GM23338 (cell line): ENCODE results near the gene WNT9A.

Experiments used
- CTCF ChIP-seq, 2 experiments: fragments of 200-600 bp in 1 of 2; sonication (generic) in 1 of 2; conservative IDR thresholded peaks; 2 replicates each; pipeline versions ENCODE4 v1.5.1 to v1.6.1; 2016 to 2017; ENCODE audit warnings: antibody characterized with exemption in 2 of 2, low read depth in 2 of 2, mild to moderate bottlenecking in 2 of 2, moderate library complexity in 1 of 2
- EZH2 ChIP-seq: fragments of 200-600 bp; sonication (generic); IDR thresholded peaks from one replicate; pipeline ENCODE4 v1.8.0; 2017; ENCODE audit warnings: antibody characterized with exemption, mild to moderate bottlenecking, low read depth; ENCODE audit not compliant: unreplicated experiment
- EZH2phosphoT487 ChIP-seq: fragments of 200-600 bp; sonication (generic); IDR thresholded peaks from one replicate; pipeline ENCODE4 v1.8.1; 2018; ENCODE audit warnings: antibody characterized with exemption; ENCODE audit not compliant: unreplicated experiment
- JUNB ChIP-seq: IDR thresholded peaks from one replicate; pipeline ENCODE4 v1.6.1; 2016; ENCODE audit warnings: antibody characterized with exemption; ENCODE audit not compliant: unreplicated experiment
- NANOG ChIP-seq: IDR thresholded peaks from 2 replicates; pipeline ENCODE4 v1.6.1; 2016; ENCODE audit warnings: antibody characterized with exemption, borderline replicate concordance
- POLR2AphosphoS5 ChIP-seq: IDR thresholded peaks from 2 replicates; pipeline ENCODE4 v1.6.1; 2016; ENCODE audit warnings: antibody characterized with exemption, low read depth
- REST ChIP-seq: IDR thresholded peaks from one replicate; pipeline ENCODE4 v1.6.1; 2018; ENCODE audit warnings: antibody characterized with exemption; ENCODE audit not compliant: unreplicated experiment
- STAT1 ChIP-seq: IDR thresholded peaks from one replicate; pipeline ENCODE4 v1.6.1; 2016; ENCODE audit warnings: antibody characterized with exemption; ENCODE audit not compliant: unreplicated experiment
- ZNF331 ChIP-seq: fragments of 250-450 bp; sonication (Bioruptor Pico); IDR thresholded peaks from 2 replicates; pipeline ENCODE4 v1.5.0; 2020; ENCODE audit warnings: low read depth, mild to moderate bottlenecking, moderate library complexity

GRCh38 chr1:227900571-227901051, 47.1 kb downstream of the WNT9A start:
- TF ChIP-seq CTCF (conservative IDR thresholded peaks at IDR 0.05; ENCODE audit: low read depth in 2 of 2) (no peak), ZNF331 (no peak), POLR2AphosphoS5 (no peak), REST (no peak), EZH2phosphoT487 (no peak), EZH2 (no peak), JUNB (no peak), NANOG (no peak), STAT1 (no peak)
